ENCODE data around the gene WSCD2.

DNA sequence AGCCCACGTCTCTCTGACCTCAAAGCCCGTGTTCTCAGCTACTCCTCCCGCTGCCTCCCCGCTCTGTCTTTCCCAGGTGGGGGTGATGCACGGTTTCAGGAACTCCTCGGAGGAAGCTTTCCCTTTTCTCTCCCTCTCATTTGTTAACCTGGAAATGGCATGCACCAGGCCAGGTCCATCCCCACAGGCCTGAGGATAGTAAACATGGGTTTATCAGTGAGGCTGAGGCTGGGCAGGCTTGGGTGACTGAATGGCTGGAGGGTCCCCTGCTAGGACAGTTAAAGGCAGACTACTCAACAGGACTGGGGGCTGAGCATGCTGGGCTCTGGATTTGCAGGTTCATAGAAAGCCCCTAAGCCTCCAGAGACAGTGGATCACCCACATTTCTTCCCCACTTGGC lies 7.6 kb downstream of the WSCD2 start:
- no peak for TF ChIP-seq YY1 (IDR thresholded peaks at IDR 0.05; ENCODE audit: insufficient read depth, insufficient read length)
- TF ChIP-seq SUZ12 (IDR thresholded peaks at IDR 0.05; ENCODE audit: extremely low read depth, insufficient read depth, insufficient read length): no peak
- TF ChIP-seq ZNF274 (IDR thresholded peaks at IDR 0.05; ENCODE audit: low read depth, low read length): no peak

Measured in NT2/D1 (cell line).